HL-60 (cell line): ENCODE data around the gene GCK.

Source experiments
- DNase-seq, 2 experiments: peaks; one replicate each; pipeline ENCODE4 v3.0.0-alpha.2; 2010 to 2020; ENCODE audit warnings: low read depth in 1 of 2, low spot score in 1 of 2
- H3K27ac ChIP-seq: fragments of 250-450 bp; sonication (Bioruptor Pico); replicated peaks from 2 replicates; pipeline ENCODE4 v1.5.1; 2020; ENCODE audit warnings: mild to moderate bottlenecking, moderate library complexity
- H3K27me3 ChIP-seq: fragments of 250-450 bp; sonication (Bioruptor Pico); 2 replicates; pipeline ENCODE4 v1.5.1; 2021; ENCODE audit warnings: mild to moderate bottlenecking, moderate library complexity; ENCODE audit not compliant: insufficient read depth, poor library complexity, severe bottlenecking
- H3K4me3 ChIP-seq: replicated peaks from 2 replicates; pipeline ENCODE4 v1.5.1; 2011; ENCODE audit warnings: mild to moderate bottlenecking, control low read depth, low read length; ENCODE audit not compliant: insufficient read depth
- CTCF ChIP-seq: IDR thresholded peaks from one replicate; pipeline ENCODE4 v1.5.1; 2011; ENCODE audit warnings: low read length, control low read depth, inconsistent platforms; ENCODE audit not compliant: insufficient read depth
- GABPA ChIP-seq: IDR thresholded peaks from 2 replicates; pipeline ENCODE4 v1.6.1; 2012; ENCODE audit warnings: low read depth
- POLR2AphosphoS5 ChIP-seq: IDR thresholded peaks from 2 replicates; pipeline ENCODE4 v1.6.1; 2012; ENCODE audit warnings: low read depth
- REST ChIP-seq: IDR thresholded peaks from 2 replicates; pipeline ENCODE4 v1.6.1; 2012; ENCODE audit warnings: low read depth; ENCODE audit not compliant: insufficient replicate concordance
- SPI1 ChIP-seq: IDR thresholded peaks from 2 replicates; pipeline ENCODE4 v1.6.1; 2012; ENCODE audit warnings: low read depth, mild to moderate bottlenecking, borderline replicate concordance

The GCK gene

GRCh38 chr7:44108768-44109750 lies 80.2 kb downstream of the GCK start:
- H3K4me3 ChIP-seq, result no peak overlapping the region
- H3K27ac ChIP-seq, result no peak overlapping the region
- no peak for DNase-seq
- H3K27me3 ChIP-seq, result peaks cover 6% of the 10 kb centered on the region
- TF ChIP-seq GABPA (no peak), POLR2AphosphoS5 (no peak), CTCF (no peak), REST (no peak), SPI1 (no peak)

GRCh38 chr7:44107961-44108767 lies 81.1 kb downstream of the GCK start:
- TF ChIP-seq POLR2AphosphoS5, result no peak
- no peak overlapping the region for H3K27ac ChIP-seq
- DNase-seq, result no peak
- peaks cover 6% of the 10 kb centered on the region for H3K27me3 ChIP-seq
- no peak overlapping the region for H3K4me3 ChIP-seq

GRCh38 chr7:44107116-44107960 lies 81.9 kb downstream of the GCK start:
- H3K4me3 ChIP-seq, result no peak overlapping the region
- H3K27ac ChIP-seq, result no peak overlapping the region
- DNase-seq, result no peak
- peaks cover 6% of the 10 kb centered on the region for H3K27me3 ChIP-seq
- TF ChIP-seq GABPA (no peak), CTCF (no peak), REST (no peak), SPI1 (no peak), POLR2AphosphoS5 (no peak)
